Glutamatergic neuron (in vitro differentiated cells): ENCODE data around the gene CPSF4L. TPM values are rescaled to one million over a fixed set of nuclear protein-coding genes. Genes with fewer than 3 reads are reported as not detected.

ENCODE experiments used
- DNase-seq: peaks from one replicate; pipeline ENCODE4 v3.0.0; 2022
- H3K27ac Mint-ChIP-seq: one replicate; pipeline ENCODE4 v1.8.0; 2020; ENCODE audit warnings: mild to moderate bottlenecking, mixed read lengths, inconsistent platforms; ENCODE audit not compliant: unreplicated experiment
- H3K27me3 Mint-ChIP-seq: one replicate; pipeline ENCODE4 v1.8.0; 2020; ENCODE audit warnings: mild to moderate bottlenecking, moderate library complexity, mixed read lengths, inconsistent platforms; ENCODE audit not compliant: unreplicated experiment
- H3K36me3 Mint-ChIP-seq: one replicate; pipeline ENCODE4 v1.8.0; 2020; ENCODE audit warnings: mild to moderate bottlenecking, mixed read lengths, inconsistent platforms; ENCODE audit not compliant: unreplicated experiment
- H3K4me1 Mint-ChIP-seq: one replicate; pipeline ENCODE4 v1.8.0; 2020; ENCODE audit warnings: mild to moderate bottlenecking, low read depth, mixed read lengths, inconsistent platforms; ENCODE audit not compliant: unreplicated experiment
- H3K4me3 Mint-ChIP-seq: one replicate; pipeline ENCODE4 v1.8.0; 2020; ENCODE audit warnings: mild to moderate bottlenecking, mixed read lengths, inconsistent platforms; ENCODE audit not compliant: unreplicated experiment
- H3K9me3 Mint-ChIP-seq: one replicate; pipeline ENCODE4 v1.8.0; 2020; ENCODE audit warnings: mild to moderate bottlenecking, moderate library complexity, mixed read lengths, inconsistent platforms; ENCODE audit not compliant: unreplicated experiment
- CTCF ChIP-seq: fragments of 200-600 bp; sonication (generic); IDR thresholded peaks from one replicate; pipeline ENCODE4 v1.5.0; 2021; ENCODE audit not compliant: partially characterized antibody, unreplicated experiment
- total RNA-seq: library from RNA; stranded (reverse); fragmentation: NEBNext Ultra II Directional; extraction: Animal tissue kit (Norgen Biotek cat#: 25700); gene quantifications from one replicate; pipeline ENCODE4 v1.2.1, GENCODE V29; 2021; ENCODE audit not compliant: unreplicated experiment

Gene CPSF4L
- total RNA-seq, 1 donor from 2014 or later, result 0.44 TPM

GRCh38 chr17:73214851-73215250 is 46.8 kb downstream of the CPSF4L start:
- TF ChIP-seq CTCF, result no peak
- no peaks in the 10 kb centered on the region for H3K9me3 Mint-ChIP-seq
- peaks cover 1% of the 10 kb centered on the region for H3K4me1 Mint-ChIP-seq
- no peak overlapping the region for H3K27ac Mint-ChIP-seq
- no peak overlapping the region for H3K4me3 Mint-ChIP-seq
- peaks cover 4% of the 10 kb centered on the region for H3K27me3 Mint-ChIP-seq
- no peak for DNase-seq
- H3K36me3 Mint-ChIP-seq, result no peaks in the 10 kb centered on the region

- no peak for TF ChIP-seq CTCF
- H3K27me3 Mint-ChIP-seq, result peaks cover 4% of the 10 kb centered on the region
- no peak for DNase-seq
- no peaks in the 10 kb centered on the region for H3K9me3 Mint-ChIP-seq
- no peaks in the 10 kb centered on the region for H3K36me3 Mint-ChIP-seq
- H3K4me1 Mint-ChIP-seq, result peaks cover 1% of the 10 kb centered on the region
- H3K27ac Mint-ChIP-seq, result no peak overlapping the region
- no peak overlapping the region for H3K4me3 Mint-ChIP-seq
Observed at GRCh38 chr17:73214008-73214407, 47.7 kb downstream of the CPSF4L start.

- peaks cover 4% of the 10 kb centered on the region for H3K27me3 Mint-ChIP-seq
- no peak overlapping the region for H3K4me3 Mint-ChIP-seq
- no peaks in the 10 kb centered on the region for H3K36me3 Mint-ChIP-seq
- TF ChIP-seq CTCF, result no peak
- no peak overlapping the region for H3K27ac Mint-ChIP-seq
- H3K4me1 Mint-ChIP-seq, result peaks cover 1% of the 10 kb centered on the region
- H3K9me3 Mint-ChIP-seq, result peaks cover 2% of the 10 kb centered on the region
- no peak for DNase-seq
Observed at GRCh38 chr17:73211745-73212144, 49.9 kb downstream of the CPSF4L start.

GRCh38 chr17:73210002-73210678 is 51.5 kb downstream of the CPSF4L start:
- no peak overlapping the region for H3K4me3 Mint-ChIP-seq
- DNase-seq, result no peak
- no peak overlapping the region for H3K27ac Mint-ChIP-seq
- peaks cover 3% of the 10 kb centered on the region for H3K27me3 Mint-ChIP-seq
- H3K9me3 Mint-ChIP-seq, result peaks cover 2% of the 10 kb centered on the region
- TF ChIP-seq CTCF, result peak; percentile 78
- peaks cover 1% of the 10 kb centered on the region for H3K4me1 Mint-ChIP-seq
- H3K36me3 Mint-ChIP-seq, result no peaks in the 10 kb centered on the region

- no peak overlapping the region for H3K4me3 Mint-ChIP-seq
- H3K27ac Mint-ChIP-seq, result no peak overlapping the region
- DNase-seq, result no peak
- no peaks in the 10 kb centered on the region for H3K36me3 Mint-ChIP-seq
- H3K9me3 Mint-ChIP-seq, result peaks cover 2% of the 10 kb centered on the region
- peaks cover 1% of the 10 kb centered on the region for H3K4me1 Mint-ChIP-seq
- TF ChIP-seq CTCF, result no peak
- H3K27me3 Mint-ChIP-seq, result peaks cover 3% of the 10 kb centered on the region
Observed at GRCh38 chr17:73209436-73209835, 52.2 kb downstream of the CPSF4L start.
